GM12891 (cell line): ENCODE results near the gene DCTN5.

ENCODE experiments used
- POLR2A ChIP-seq: IDR thresholded peaks from 2 replicates; pipeline ENCODE4 v1.6.1; 2011; ENCODE audit warnings: low read depth, low read length, control low read depth
- POLR2AphosphoS5 ChIP-seq: IDR thresholded peaks from 2 replicates; pipeline ENCODE4 v1.6.1; 2011; ENCODE audit warnings: low read depth, low read length, control low read depth
- SPI1 ChIP-seq: IDR thresholded peaks from 2 replicates; pipeline ENCODE4 v1.6.1; 2011; ENCODE audit warnings: low read depth, low read length, control low read depth
- TAF1 ChIP-seq: IDR thresholded peaks from 2 replicates; pipeline ENCODE4 v1.6.1; 2011; ENCODE audit warnings: low read depth, low read length, control low read depth

- no peak for TF ChIP-seq POLR2A
- no peak for TF ChIP-seq POLR2AphosphoS5
- no peak for TF ChIP-seq TAF1
- TF ChIP-seq SPI1: no peak
These were observed 25.5 kb upstream of the DCTN5 start for GRCh38 chr16:23615805-23616204.
